ENCODE measurements around the gene PLEKHA6. TPM values are rescaled to one million over a fixed set of nuclear protein-coding genes. Genes with fewer than 3 reads are reported as not detected.
A peak's percentile ranks its signal among the peaks of the same experiment; 100 is the strongest.

The PLEKHA6 gene
- total RNA-seq, 1 donor from 2014 or later: 1.0 TPM

DNA sequence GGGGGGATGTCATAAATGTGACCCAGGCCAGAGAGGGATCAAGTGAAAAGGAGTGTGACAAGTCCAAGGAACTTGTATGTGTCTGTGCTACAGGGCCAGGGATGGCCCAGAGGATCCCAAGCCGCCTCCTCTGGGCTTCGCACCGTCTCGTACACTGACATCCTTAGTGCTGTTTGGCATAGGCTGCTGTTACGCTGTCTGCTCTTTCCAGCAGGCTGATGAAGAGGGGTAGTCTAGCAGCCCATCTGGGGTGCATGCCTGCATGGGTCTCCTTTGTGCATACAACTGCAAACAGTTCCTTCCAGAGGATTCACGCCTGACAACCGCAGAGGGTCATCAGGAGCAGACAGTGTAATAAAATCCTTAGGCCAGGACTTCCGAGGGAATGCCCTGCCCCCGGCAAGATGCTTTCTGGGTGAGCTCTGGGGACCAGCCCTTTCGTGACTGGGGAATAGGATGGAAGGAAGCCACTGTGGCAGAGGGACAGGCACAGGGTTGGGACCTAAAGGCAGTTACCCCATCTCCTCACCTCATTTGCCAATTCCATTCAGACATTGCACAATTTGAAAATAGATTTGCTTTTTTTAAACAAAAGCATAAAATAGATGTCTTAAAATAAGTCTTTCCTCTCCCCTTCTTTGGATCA lies 139.6 kb downstream of the PLEKHA6 start:
- H3K36me3 ChIP-seq (ENCODE audit: control insufficient read depth in 3 of 3, insufficient read depth in 3 of 3, low read length in 3 of 3): peaks cover 0 to 5% (median 0%) of the 10 kb centered on the region in 3 donors
- H3K4me3 ChIP-seq (ENCODE audit: low read length in 3 of 3): no peak overlapping the region
- no peaks in the 10 kb centered on the region for H3K4me1 ChIP-seq (ENCODE audit: control insufficient read depth in 3 of 3, insufficient read depth in 3 of 3, low read length in 3 of 3)
- H3K27me3 ChIP-seq (ENCODE audit: control insufficient read depth in 3 of 3, insufficient read depth in 3 of 3, low read length in 3 of 3): peaks cover 0 to 4% (median 0%) of the 10 kb centered on the region in 3 donors
- no peak overlapping the region for H3K9ac ChIP-seq (ENCODE audit: low read depth in 1 of 3, low read length in 3 of 3)
- H3K9me3 ChIP-seq (ENCODE audit: control insufficient read depth in 3 of 3, low read length in 3 of 3): no peaks in the 10 kb centered on the region
- no peak overlapping the region for H3K27ac ChIP-seq (ENCODE audit: low read depth, low read length)

DNA sequence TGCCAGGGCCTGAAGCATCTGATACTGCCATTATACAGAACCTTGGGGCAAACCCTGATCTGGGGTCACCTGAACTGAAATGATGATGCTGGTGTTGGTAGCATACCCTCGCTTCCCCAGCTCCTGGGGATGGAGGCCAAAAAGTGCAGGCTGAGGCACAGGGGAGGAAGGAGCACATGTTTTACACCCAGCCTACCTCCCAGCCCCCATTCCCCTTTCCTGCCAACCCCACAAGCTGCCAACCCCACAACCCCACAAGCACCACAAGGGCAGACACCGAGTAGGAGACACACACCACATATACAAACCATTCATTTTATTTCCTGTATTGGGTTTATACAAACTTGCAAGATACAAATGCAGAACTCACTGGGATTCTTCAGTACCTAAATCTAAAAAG lies 141.2 kb downstream of the PLEKHA6 start:
- peaks cover 5 to 9% (median 9%) of the 10 kb centered on the region in 3 donors for H3K4me1 ChIP-seq (ENCODE audit: control insufficient read depth in 3 of 3, insufficient read depth in 3 of 3, low read length in 3 of 3)
- no peaks in the 10 kb centered on the region for H3K9me3 ChIP-seq (ENCODE audit: control insufficient read depth in 3 of 3, low read length in 3 of 3)
- H3K27me3 ChIP-seq (ENCODE audit: control insufficient read depth in 3 of 3, insufficient read depth in 3 of 3, low read length in 3 of 3): peaks cover 7 to 10% (median 8%) of the 10 kb centered on the region in 3 donors
- peaks cover 0 to 5% (median 0%) of the 10 kb centered on the region in 3 donors for H3K36me3 ChIP-seq (ENCODE audit: control insufficient read depth in 3 of 3, insufficient read depth in 3 of 3, low read length in 3 of 3)
- no peak overlapping the region for H3K27ac ChIP-seq (ENCODE audit: low read depth, low read length)
- no peak overlapping the region for H3K4me3 ChIP-seq (ENCODE audit: low read length in 3 of 3)
- no peak overlapping the region for H3K9ac ChIP-seq (ENCODE audit: low read depth in 1 of 3, low read length in 3 of 3)

DNA sequence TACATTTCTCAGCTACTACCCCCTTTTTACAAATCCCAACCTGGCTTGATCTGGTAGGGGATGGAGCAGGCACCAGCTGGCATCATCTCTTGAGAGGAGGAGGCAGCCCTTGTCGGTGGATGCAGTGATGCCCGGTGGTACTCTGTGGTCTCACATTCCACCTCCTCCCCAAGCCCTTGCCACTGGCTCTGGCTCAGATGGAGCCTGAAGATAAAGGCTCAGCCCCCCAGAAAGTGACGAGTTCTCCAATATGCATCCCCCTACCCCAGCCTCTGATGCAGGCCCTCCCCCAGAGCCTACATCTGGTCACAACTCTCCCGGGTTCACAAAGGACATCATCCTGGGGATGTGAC lies 142.1 kb downstream of the PLEKHA6 start:
- peaks cover 5 to 11% (median 10%) of the 10 kb centered on the region in 3 donors for H3K4me1 ChIP-seq (ENCODE audit: control insufficient read depth in 3 of 3, insufficient read depth in 3 of 3, low read length in 3 of 3)
- H3K27me3 ChIP-seq (ENCODE audit: control insufficient read depth in 3 of 3, insufficient read depth in 3 of 3, low read length in 3 of 3): peaks cover 9 to 12% (median 11%) of the 10 kb centered on the region in 3 donors
- no peak overlapping the region for H3K27ac ChIP-seq (ENCODE audit: low read depth, low read length)
- no peak overlapping the region for H3K4me3 ChIP-seq (ENCODE audit: low read length in 3 of 3)
- H3K36me3 ChIP-seq (ENCODE audit: control insufficient read depth in 3 of 3, insufficient read depth in 3 of 3, low read length in 3 of 3): peaks cover 0 to 5% (median 0%) of the 10 kb centered on the region in 3 donors
- H3K9ac ChIP-seq (ENCODE audit: low read depth in 1 of 3, low read length in 3 of 3): no peak overlapping the region
- H3K9me3 ChIP-seq (ENCODE audit: control insufficient read depth in 3 of 3, low read length in 3 of 3): no peaks in the 10 kb centered on the region

DNA sequence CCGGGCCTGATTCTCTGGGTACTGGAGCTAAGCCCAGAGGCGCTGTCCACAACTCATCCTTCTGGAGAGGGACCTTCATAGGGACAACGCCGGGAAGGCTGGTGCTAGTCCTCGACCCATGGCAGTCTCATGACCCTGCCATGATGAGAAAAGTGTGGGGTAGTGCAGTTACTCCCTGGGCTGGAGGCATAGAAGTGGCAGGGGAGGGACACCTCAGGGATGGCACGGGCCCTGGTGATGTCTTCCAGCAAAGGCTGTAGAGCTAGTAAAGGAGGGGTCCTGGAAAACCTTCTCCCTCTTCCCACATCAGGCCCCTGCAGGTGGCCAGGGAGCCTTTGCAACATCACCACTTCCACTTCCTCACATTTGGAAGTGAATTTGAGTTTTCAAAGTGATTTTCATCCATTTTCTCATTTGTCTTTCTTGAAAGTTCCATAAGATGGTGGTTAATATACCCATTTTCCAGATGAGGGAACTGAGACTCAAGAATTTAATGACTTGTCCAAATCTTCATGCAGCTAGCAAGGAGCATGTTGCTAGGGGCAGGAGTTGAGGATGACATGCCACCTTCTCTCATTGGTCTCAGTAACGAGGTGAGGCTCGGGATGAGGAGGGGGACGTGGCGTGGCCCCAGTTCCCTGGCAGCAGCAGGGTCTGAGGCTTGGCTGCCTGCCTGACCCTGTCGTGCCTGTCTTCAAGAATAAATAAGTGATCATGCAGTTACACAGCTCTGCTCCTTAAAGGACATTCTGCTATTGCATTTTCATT lies 142.7 kb downstream of the PLEKHA6 start:
- H3K4me3 ChIP-seq (ENCODE audit: low read length in 3 of 3): no peak overlapping the region
- H3K9ac ChIP-seq (ENCODE audit: low read depth in 1 of 3, low read length in 3 of 3): no peak overlapping the region
- H3K27me3 ChIP-seq (ENCODE audit: control insufficient read depth in 3 of 3, insufficient read depth in 3 of 3, low read length in 3 of 3): peaks cover 9 to 12% (median 12%) of the 10 kb centered on the region in 3 donors
- H3K27ac ChIP-seq (ENCODE audit: low read depth, low read length): no peak overlapping the region
- H3K9me3 ChIP-seq (ENCODE audit: control insufficient read depth in 3 of 3, low read length in 3 of 3): no peaks in the 10 kb centered on the region
- peaks cover 5 to 11% (median 10%) of the 10 kb centered on the region in 3 donors for H3K4me1 ChIP-seq (ENCODE audit: control insufficient read depth in 3 of 3, insufficient read depth in 3 of 3, low read length in 3 of 3)
- H3K36me3 ChIP-seq (ENCODE audit: control insufficient read depth in 3 of 3, insufficient read depth in 3 of 3, low read length in 3 of 3): peaks cover 0 to 3% (median 0%) of the 10 kb centered on the region in 3 donors

DNA sequence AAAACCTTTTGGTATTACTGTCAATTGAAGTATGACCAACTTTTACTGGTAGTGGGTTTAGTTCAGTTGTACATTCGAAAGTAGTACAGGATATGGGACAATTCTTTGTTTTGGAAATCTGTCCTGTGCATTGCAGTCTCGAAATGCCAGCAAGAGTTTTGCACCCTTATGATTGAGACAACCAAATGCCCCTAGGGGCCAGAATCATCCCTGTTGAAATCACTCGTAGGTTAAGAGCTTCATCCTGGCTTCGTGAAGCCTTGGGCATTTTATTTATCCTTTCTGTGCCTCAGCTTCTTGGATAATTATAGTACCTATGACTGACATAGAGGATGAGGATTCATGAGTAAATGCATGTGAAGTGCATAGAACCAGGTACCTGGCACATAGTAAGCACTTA lies 143.5 kb downstream of the PLEKHA6 start:
- Histone ChIP-seq H3K4me3 (ENCODE audit: low read length in 3 of 3) (no peak overlapping the region), H3K36me3 (ENCODE audit: control insufficient read depth in 3 of 3, insufficient read depth in 3 of 3, low read length in 3 of 3) (peaks cover 0 to 1% (median 0%) of the 10 kb centered on the region in 3 donors), H3K9me3 (ENCODE audit: control insufficient read depth in 3 of 3, low read length in 3 of 3) (no peaks in the 10 kb centered on the region), H3K27ac (ENCODE audit: low read depth, low read length) (no peak overlapping the region), H3K27me3 (ENCODE audit: control insufficient read depth in 3 of 3, insufficient read depth in 3 of 3, low read length in 3 of 3) (peaks cover 9 to 14% (median 12%) of the 10 kb centered on the region in 3 donors), H3K4me1 (ENCODE audit: control insufficient read depth in 3 of 3, insufficient read depth in 3 of 3, low read length in 3 of 3) (peaks cover 5 to 11% (median 10%) of the 10 kb centered on the region in 3 donors), H3K9ac (ENCODE audit: low read depth in 1 of 3, low read length in 3 of 3) (no peak overlapping the region)

DNA sequence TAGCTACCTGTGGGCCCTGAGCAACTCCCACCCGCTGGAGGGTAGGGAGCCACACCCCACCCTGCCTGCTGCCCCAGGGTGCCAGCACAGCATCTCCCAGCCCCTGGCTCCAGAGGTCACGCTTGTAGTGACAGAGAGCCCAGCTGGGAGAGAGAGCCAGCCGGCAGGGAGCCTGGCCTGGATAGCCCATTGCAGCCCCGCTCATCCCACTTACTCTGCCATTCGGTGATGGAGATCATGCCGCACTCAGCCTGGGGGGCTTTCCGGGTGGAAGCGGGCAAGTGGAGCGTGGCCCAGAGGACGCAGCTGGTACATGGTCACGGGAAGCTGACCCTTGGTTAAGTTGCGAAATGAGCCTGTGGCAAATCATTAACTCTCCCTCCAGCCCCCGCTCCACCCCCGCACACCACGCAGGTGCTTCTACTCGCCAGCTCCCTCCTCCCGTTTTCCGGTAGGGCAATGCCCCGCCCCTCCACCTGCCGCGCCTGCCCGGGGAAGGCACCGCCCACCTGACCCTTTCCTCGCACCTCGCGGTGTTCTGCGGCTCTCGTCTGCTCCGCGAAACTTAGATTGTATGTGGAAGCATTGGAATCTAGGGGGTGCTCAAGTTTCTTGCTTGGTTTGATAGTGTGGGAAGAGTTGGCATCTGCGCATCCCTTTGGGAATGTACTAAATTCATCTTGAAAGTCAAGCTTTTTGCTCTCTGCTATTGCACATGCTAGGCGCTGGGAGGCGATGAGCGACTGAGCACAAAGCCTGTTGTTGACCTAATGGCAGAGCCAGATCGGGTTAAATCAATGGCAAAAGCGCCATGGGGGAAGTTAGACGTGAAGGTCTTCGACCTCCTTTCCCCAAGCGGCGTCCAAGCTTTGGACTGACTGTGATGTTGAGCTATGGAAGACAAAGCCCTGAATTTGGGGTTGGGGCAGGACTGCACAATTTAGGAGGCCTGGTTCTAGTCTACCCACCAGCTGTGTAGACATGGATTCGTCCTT lies 145.8 kb downstream of the PLEKHA6 start, which contains the start of gene GOLT1A:
GOLT1A (minus strand) TSS at position 321 of the 995 bp plus-strand sequence; CDS start at position 239, 82 bp downstream.
- Histone ChIP-seq H3K9ac (ENCODE audit: low read depth in 1 of 3, low read length in 3 of 3) (peak within 1 kb of the TSS in 1 of 3 donors; percentile 25), H3K27ac (ENCODE audit: low read depth, low read length) (no peak within 1 kb of the TSS), H3K27me3 (ENCODE audit: control insufficient read depth in 3 of 3, insufficient read depth in 3 of 3, low read length in 3 of 3) (peaks cover 9 to 14% (median 12%) of the 10 kb centered on the region in 3 donors), H3K4me3 (ENCODE audit: low read length in 3 of 3) (peak within 1 kb of the TSS; percentile 14 to 56 (median 17)), H3K9me3 (ENCODE audit: control insufficient read depth in 3 of 3, low read length in 3 of 3) (no peaks in the 10 kb centered on the region), H3K36me3 (ENCODE audit: control insufficient read depth in 3 of 3, insufficient read depth in 3 of 3, low read length in 3 of 3) (no peaks in the 10 kb centered on the region), H3K4me1 (ENCODE audit: control insufficient read depth in 3 of 3, insufficient read depth in 3 of 3, low read length in 3 of 3) (peaks cover 5 to 11% (median 10%) of the 10 kb centered on the region in 3 donors)

DNA sequence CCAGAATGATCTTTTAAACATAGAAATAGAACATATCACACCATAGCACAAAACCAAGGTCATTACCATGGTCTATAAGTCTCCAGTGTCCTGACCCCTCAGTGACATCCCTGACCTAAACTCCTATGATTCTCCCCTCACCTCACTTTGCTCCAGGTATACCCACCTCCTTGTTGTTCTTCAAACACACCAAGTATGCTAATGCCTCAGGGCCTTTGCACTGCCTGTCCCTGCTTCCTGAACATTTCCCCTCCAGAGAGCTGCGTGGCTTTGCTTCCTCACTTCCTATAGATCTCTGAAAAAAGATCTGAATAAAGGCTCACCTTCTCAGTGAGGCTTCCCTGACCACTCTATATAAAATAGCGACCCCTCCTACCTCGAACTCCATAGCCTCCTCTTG lies 147.0 kb downstream of the PLEKHA6 start:
- Histone ChIP-seq H3K4me1 (ENCODE audit: control insufficient read depth in 3 of 3, insufficient read depth in 3 of 3, low read length in 3 of 3) (peaks cover 5 to 11% (median 10%) of the 10 kb centered on the region in 3 donors), H3K36me3 (ENCODE audit: control insufficient read depth in 3 of 3, insufficient read depth in 3 of 3, low read length in 3 of 3) (no peaks in the 10 kb centered on the region), H3K9ac (ENCODE audit: low read depth in 1 of 3, low read length in 3 of 3) (no peak overlapping the region), H3K9me3 (ENCODE audit: control insufficient read depth in 3 of 3, low read length in 3 of 3) (no peaks in the 10 kb centered on the region), H3K4me3 (ENCODE audit: low read length in 3 of 3) (no peak overlapping the region), H3K27me3 (ENCODE audit: control insufficient read depth in 3 of 3, insufficient read depth in 3 of 3, low read length in 3 of 3) (peaks cover 9 to 14% (median 12%) of the 10 kb centered on the region in 3 donors), H3K27ac (ENCODE audit: low read depth, low read length) (no peak overlapping the region)

DNA sequence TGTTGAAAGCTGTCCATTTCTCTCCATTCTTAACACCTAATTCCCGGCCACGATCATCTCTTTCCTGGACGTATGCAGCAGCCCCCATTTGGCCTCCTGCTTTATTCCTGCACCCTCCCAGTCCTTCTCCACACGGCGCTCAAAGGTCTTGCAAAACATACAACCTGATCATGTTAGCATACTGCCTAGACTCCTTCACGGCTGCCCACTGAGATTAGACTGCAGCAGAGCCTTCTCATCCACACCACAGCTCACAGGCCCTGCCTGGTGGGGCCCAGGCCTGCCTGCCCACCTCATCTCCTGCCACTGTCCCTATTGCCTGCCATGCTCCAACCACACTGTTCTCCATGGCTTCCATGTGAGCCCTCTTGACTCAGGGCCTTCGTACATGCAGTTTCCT lies 148.7 kb downstream of the PLEKHA6 start:
- Histone ChIP-seq H3K27me3 (ENCODE audit: control insufficient read depth in 3 of 3, insufficient read depth in 3 of 3, low read length in 3 of 3) (peaks cover 12 to 20% (median 12%) of the 10 kb centered on the region in 3 donors), H3K4me1 (ENCODE audit: control insufficient read depth in 3 of 3, insufficient read depth in 3 of 3, low read length in 3 of 3) (peaks cover 8 to 18% (median 15%) of the 10 kb centered on the region in 3 donors), H3K9ac (ENCODE audit: low read depth in 1 of 3, low read length in 3 of 3) (no peak overlapping the region), H3K27ac (ENCODE audit: low read depth, low read length) (no peak overlapping the region), H3K36me3 (ENCODE audit: control insufficient read depth in 3 of 3, insufficient read depth in 3 of 3, low read length in 3 of 3) (no peaks in the 10 kb centered on the region), H3K9me3 (ENCODE audit: control insufficient read depth in 3 of 3, low read length in 3 of 3) (no peaks in the 10 kb centered on the region), H3K4me3 (ENCODE audit: low read length in 3 of 3) (no peak overlapping the region)

DNA sequence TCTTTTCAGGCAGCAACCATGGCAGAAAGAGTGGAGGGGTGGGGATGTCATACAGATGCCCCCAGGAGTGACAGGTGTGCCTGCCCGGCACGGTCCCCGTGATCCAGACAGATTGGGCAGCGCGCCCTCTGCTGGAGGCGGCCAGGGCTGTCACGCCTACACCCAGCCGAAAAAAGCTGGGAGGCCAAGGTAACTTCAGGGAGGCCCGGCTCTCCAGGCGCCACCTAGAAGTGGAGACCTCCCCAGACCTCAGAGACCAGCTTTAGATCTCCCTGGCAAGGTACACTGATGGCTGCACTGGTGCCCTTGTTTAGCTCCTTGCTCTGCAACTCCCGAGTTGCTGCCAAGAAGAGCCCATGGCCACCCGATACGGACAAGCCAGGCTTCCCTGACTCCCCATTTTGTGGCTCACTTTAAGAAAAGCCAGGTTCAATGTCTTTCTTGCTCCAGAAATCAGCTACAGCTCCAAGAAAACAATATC lies 152.6 kb downstream of the PLEKHA6 start:
- Histone ChIP-seq H3K9me3 (ENCODE audit: control insufficient read depth in 3 of 3, low read length in 3 of 3) (no peaks in the 10 kb centered on the region), H3K4me1 (ENCODE audit: control insufficient read depth in 3 of 3, insufficient read depth in 3 of 3, low read length in 3 of 3) (peaks cover 3 to 7% (median 4%) of the 10 kb centered on the region in 3 donors), H3K36me3 (ENCODE audit: control insufficient read depth in 3 of 3, insufficient read depth in 3 of 3, low read length in 3 of 3) (no peaks in the 10 kb centered on the region), H3K27me3 (ENCODE audit: control insufficient read depth in 3 of 3, insufficient read depth in 3 of 3, low read length in 3 of 3) (peaks cover 0 to 18% (median 7%) of the 10 kb centered on the region in 3 donors), H3K9ac (ENCODE audit: low read depth in 1 of 3, low read length in 3 of 3) (peak overlapping the region in 2 of 3 donors; percentile 40 to 41), H3K4me3 (ENCODE audit: low read length in 3 of 3) (no peak overlapping the region), H3K27ac (ENCODE audit: low read depth, low read length) (no peak overlapping the region)
